HEK293 (cell line): ENCODE measurements around the gene PRF1.
A peak's percentile ranks its signal among the peaks of the same experiment; 100 is the strongest.
"Not testable (repeated sequence)": the region's sequence is repeated elsewhere in the genome, so short reads cannot be mapped to it uniquely, and the experiment has no call there.

ENCODE experiments used
- CTCF ChIA-PET: fragments of 350-600 bp; formaldehyde crosslinking; extraction: SDS; loops from one replicate; lab custom pipeline; 2021; ENCODE audit warnings: antibody characterized with exemption; lab: Yijun Ruan, JAX
- POLR2A ChIA-PET: fragments of 300-600 bp; formaldehyde crosslinking; extraction: SDS; loops from one replicate; lab custom pipeline; 2020; ENCODE audit warnings: antibody characterized with exemption, inconsistent platforms; lab: Yijun Ruan, JAX
- H3K27ac ChIP-seq: fragments of 200-500 bp; sonication (Bioruptor generic); 2 replicates; pipeline ENCODE4 v1.5.1; 2014; ENCODE audit warnings: low read depth, low read length, control low read depth, inconsistent platforms; ENCODE audit errors: extremely low read depth
- H3K36me3 ChIP-seq, 2 experiments: fragments of 200-500 bp in 1 of 2; sonication (Bioruptor generic) in 1 of 2; 1 replicate in 1 of 2; 2 replicates in 1 of 2; pipeline ENCODE4 v1.5.1; 2014 to 2017; ENCODE audit warnings: inconsistent platforms in 2 of 2, low read length in 2 of 2; ENCODE audit not compliant: control insufficient read depth in 2 of 2, insufficient read depth in 1 of 2
- H3K4me1 ChIP-seq: fragments of 200-500 bp; sonication (Bioruptor generic); 2 replicates; pipeline ENCODE4 v1.5.1; 2014; ENCODE audit warnings: mild to moderate bottlenecking, low read length, inconsistent platforms; ENCODE audit not compliant: control insufficient read depth, insufficient read depth
- H3K4me3 ChIP-seq: 2 replicates; pipeline ENCODE4 v1.5.1; 2011; ENCODE audit warnings: low read depth, mild to moderate bottlenecking, control low read depth, low read length, moderate library complexity
- H3K9me3 ChIP-seq: fragments of 200-500 bp; sonication (Bioruptor generic); 2 replicates; pipeline ENCODE4 v1.5.1; 2014; ENCODE audit warnings: low read depth, low read length, inconsistent platforms; ENCODE audit not compliant: control insufficient read depth, insufficient read depth
- GLI4 ChIP-seq: fragments of 450-650 bp; formaldehyde crosslinking; IDR thresholded peaks from 2 replicates; pipeline ENCODE4 v1.5.1; 2016; ENCODE audit warnings: missing biosample characterization, missing genetic modification characterization
- GLIS1 ChIP-seq: fragments of 450-650 bp; formaldehyde crosslinking; IDR thresholded peaks from 2 replicates; pipeline ENCODE4 v1.5.1; 2016; ENCODE audit warnings: missing biosample characterization, missing genetic modification characterization
- HOXC10 ChIP-seq: sonication (generic); formaldehyde crosslinking; IDR thresholded peaks from 2 replicates; pipeline ENCODE4 v1.8.1; 2023; ENCODE audit warnings: mild to moderate bottlenecking, missing genetic modification reagents
- ZBTB21 ChIP-seq: fragments of 450-650 bp; formaldehyde crosslinking; IDR thresholded peaks from 2 replicates; pipeline ENCODE4 v1.5.1; 2017; ENCODE audit warnings: missing biosample characterization, missing genetic modification characterization
- ZIC2 ChIP-seq: fragments of 450-650 bp; formaldehyde crosslinking; IDR thresholded peaks from 2 replicates; pipeline ENCODE4 v1.5.1; 2016; ENCODE audit warnings: missing biosample characterization, missing genetic modification characterization
- ZNF248 ChIP-seq: fragments of 450-650 bp; formaldehyde crosslinking; IDR thresholded peaks from 2 replicates; pipeline ENCODE4 v1.5.1; 2017; ENCODE audit warnings: missing biosample characterization, missing genetic modification characterization
- ZNF37A ChIP-seq: fragments of 450-650 bp; IDR thresholded peaks from 2 replicates; pipeline ENCODE4 v1.5.1; 2018; ENCODE audit warnings: missing biosample characterization, missing genetic modification characterization
- ZNF404 ChIP-seq: fragments of 450-650 bp; formaldehyde crosslinking; IDR thresholded peaks from 2 replicates; pipeline ENCODE4 v1.5.1; 2017; ENCODE audit warnings: missing biosample characterization, missing genetic modification characterization
- ZNF473 ChIP-seq: fragments of 450-650 bp; formaldehyde crosslinking; IDR thresholded peaks from 2 replicates; pipeline ENCODE4 v1.5.1; 2017; ENCODE audit warnings: missing biosample characterization, missing genetic modification characterization
- ZNF544 ChIP-seq: fragments of 450-650 bp; formaldehyde crosslinking; IDR thresholded peaks from 2 replicates; pipeline ENCODE4 v1.5.0; 2017; ENCODE audit warnings: missing biosample characterization, missing genetic modification characterization
- ZNF571 ChIP-seq: fragments of 450-650 bp; formaldehyde crosslinking; IDR thresholded peaks from 2 replicates; pipeline ENCODE4 v1.5.0; 2017; ENCODE audit warnings: missing biosample characterization, missing genetic modification characterization
- ZNF596 ChIP-seq: fragments of 450-650 bp; IDR thresholded peaks from 2 replicates; pipeline ENCODE4 v1.5.0; 2018; ENCODE audit warnings: missing biosample characterization, mild to moderate bottlenecking, missing genetic modification characterization, moderate library complexity
- ZNF658 ChIP-seq: fragments of 450-650 bp; formaldehyde crosslinking; IDR thresholded peaks from 2 replicates; pipeline ENCODE4; 2016; ENCODE audit warnings: missing biosample characterization, missing genetic modification characterization
- TF ChIP-seq, protein P1 (sequence below): IDR thresholded peaks from 2 replicates; pipeline ENCODE4 v1.6.1; 2011; ENCODE audit warnings: mild to moderate bottlenecking, low read depth, low read length, borderline replicate concordance
- TF ChIP-seq, protein P2 (sequence below): fragments of 450-650 bp; formaldehyde crosslinking; conservative IDR thresholded peaks from 2 replicates; pipeline ENCODE4 v1.5.1; 2016; ENCODE audit warnings: low read depth, missing biosample characterization, missing genetic modification characterization
- TF ChIP-seq, protein P3 (sequence below): fragments of 450-650 bp; formaldehyde crosslinking; IDR thresholded peaks from 2 replicates; pipeline ENCODE4 v1.5.1; 2016; ENCODE audit warnings: missing biosample characterization, missing genetic modification characterization
- TF ChIP-seq, protein P4 (sequence below): fragments of 450-650 bp; formaldehyde crosslinking; IDR thresholded peaks from 2 replicates; pipeline ENCODE4 v1.5.1; 2016; ENCODE audit warnings: missing biosample characterization, missing genetic modification characterization

PRF1 gene

DNA sequence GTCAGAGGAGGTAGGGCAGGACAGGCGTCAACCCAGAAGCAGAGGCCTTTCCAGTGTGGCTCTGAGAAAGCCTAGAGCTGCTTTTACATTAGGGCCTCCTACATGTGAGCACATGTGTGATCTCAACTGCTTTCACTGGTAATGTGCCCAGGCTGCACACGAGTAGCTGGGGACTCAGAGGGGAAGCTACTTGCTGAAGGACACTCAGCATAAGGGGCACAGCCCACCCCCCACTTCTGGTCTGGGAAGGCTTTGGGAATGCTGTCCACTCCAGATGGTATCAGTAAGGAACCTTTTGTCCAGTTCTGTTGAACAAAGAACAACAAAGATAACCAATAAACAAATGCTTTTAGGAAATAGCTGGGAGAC, 18.9 kb downstream of the PRF1 start:
- POLR2A ChIA-PET: no interaction called here
- no peak for TF ChIP-seq ZNF544 (tag by site-specific recombination)
- TF ChIP-seq, protein P1, sequence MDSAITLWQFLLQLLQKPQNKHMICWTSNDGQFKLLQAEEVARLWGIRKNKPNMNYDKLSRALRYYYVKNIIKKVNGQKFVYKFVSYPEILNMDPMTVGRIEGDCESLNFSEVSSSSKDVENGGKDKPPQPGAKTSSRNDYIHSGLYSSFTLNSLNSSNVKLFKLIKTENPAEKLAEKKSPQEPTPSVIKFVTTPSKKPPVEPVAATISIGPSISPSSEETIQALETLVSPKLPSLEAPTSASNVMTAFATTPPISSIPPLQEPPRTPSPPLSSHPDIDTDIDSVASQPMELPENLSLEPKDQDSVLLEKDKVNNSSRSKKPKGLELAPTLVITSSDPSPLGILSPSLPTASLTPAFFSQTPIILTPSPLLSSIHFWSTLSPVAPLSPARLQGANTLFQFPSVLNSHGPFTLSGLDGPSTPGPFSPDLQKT: no peak
- no peak for TF ChIP-seq ZNF404 (tag by site-specific recombination)
- TF ChIP-seq ZNF596: no peak
- TF ChIP-seq ZNF658 (tag by site-specific recombination): no peak
- TF ChIP-seq ZBTB21 (tag by site-specific recombination): no peak
- TF ChIP-seq ZNF248: no peak
- TF ChIP-seq, protein P2, sequence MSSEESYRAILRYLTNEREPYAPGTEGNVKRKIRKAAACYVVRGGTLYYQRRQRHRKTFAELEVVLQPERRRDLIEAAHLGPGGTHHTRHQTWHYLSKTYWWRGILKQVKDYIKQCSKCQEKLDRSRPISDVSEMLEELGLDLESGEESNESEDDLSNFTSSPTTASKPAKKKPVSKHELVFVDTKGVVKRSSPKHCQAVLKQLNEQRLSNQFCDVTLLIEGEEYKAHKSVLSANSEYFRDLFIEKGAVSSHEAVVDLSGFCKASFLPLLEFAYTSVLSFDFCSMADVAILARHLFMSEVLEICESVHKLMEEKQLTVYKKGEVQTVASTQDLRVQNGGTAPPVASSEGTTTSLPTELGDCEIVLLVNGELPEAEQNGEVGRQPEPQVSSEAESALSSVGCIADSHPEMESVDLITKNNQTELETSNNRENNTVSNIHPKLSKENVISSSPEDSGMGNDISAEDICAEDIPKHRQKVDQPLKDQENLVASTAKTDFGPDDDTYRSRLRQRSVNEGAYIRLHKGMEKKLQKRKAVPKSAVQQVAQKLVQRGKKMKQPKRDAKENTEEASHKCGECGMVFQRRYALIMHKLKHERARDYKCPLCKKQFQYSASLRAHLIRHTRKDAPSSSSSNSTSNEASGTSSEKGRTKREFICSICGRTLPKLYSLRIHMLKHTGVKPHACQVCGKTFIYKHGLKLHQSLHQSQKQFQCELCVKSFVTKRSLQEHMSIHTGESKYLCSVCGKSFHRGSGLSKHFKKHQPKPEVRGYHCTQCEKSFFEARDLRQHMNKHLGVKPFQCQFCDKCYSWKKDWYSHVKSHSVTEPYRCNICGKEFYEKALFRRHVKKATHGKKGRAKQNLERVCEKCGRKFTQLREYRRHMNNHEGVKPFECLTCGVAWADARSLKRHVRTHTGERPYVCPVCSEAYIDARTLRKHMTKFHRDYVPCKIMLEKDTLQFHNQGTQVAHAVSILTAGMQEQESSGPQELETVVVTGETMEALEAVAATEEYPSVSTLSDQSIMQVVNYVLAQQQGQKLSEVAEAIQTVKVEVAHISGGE (tag by site-specific recombination): no peak
- TF ChIP-seq, protein P3, sequence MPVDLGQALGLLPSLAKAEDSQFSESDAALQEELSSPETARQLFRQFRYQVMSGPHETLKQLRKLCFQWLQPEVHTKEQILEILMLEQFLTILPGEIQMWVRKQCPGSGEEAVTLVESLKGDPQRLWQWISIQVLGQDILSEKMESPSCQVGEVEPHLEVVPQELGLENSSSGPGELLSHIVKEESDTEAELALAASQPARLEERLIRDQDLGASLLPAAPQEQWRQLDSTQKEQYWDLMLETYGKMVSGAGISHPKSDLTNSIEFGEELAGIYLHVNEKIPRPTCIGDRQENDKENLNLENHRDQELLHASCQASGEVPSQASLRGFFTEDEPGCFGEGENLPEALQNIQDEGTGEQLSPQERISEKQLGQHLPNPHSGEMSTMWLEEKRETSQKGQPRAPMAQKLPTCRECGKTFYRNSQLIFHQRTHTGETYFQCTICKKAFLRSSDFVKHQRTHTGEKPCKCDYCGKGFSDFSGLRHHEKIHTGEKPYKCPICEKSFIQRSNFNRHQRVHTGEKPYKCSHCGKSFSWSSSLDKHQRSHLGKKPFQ: no peak
- TF ChIP-seq HOXC10 (CRISPR knock-in tag): no peak
- TF ChIP-seq, protein P4, sequence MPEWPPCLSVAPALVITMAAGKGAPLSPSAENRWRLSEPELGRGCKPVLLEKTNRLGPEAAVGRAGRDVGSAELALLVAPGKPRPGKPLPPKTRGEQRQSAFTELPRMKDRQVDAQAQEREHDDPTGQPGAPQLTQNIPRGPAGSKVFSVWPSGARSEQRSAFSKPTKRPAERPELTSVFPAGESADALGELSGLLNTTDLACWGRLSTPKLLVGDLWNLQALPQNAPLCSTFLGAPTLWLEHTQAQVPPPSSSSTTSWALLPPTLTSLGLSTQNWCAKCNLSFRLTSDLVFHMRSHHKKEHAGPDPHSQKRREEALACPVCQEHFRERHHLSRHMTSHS (tag by site-specific recombination): no peak
- TF ChIP-seq ZNF37A (tag by site-specific recombination): no peak
- no peak for TF ChIP-seq GLI4 (tag by site-specific recombination)
- CTCF ChIA-PET: interaction anchor here (0.6 to 1.5 kb wide), 3 partner anchors 9 to 176 kb away, joined by 3 to 6 read pairs (median 3); no protein-coding TSS in a partner anchor
- Histone ChIP-seq H3K4me1 (peaks cover 13% of the 10 kb centered on the region), H3K36me3 (no peaks in the 10 kb centered on the region), H3K4me3 (no peak overlapping the region), H3K27ac (no peak overlapping the region), H3K9me3 (no peaks in the 10 kb centered on the region)

DNA sequence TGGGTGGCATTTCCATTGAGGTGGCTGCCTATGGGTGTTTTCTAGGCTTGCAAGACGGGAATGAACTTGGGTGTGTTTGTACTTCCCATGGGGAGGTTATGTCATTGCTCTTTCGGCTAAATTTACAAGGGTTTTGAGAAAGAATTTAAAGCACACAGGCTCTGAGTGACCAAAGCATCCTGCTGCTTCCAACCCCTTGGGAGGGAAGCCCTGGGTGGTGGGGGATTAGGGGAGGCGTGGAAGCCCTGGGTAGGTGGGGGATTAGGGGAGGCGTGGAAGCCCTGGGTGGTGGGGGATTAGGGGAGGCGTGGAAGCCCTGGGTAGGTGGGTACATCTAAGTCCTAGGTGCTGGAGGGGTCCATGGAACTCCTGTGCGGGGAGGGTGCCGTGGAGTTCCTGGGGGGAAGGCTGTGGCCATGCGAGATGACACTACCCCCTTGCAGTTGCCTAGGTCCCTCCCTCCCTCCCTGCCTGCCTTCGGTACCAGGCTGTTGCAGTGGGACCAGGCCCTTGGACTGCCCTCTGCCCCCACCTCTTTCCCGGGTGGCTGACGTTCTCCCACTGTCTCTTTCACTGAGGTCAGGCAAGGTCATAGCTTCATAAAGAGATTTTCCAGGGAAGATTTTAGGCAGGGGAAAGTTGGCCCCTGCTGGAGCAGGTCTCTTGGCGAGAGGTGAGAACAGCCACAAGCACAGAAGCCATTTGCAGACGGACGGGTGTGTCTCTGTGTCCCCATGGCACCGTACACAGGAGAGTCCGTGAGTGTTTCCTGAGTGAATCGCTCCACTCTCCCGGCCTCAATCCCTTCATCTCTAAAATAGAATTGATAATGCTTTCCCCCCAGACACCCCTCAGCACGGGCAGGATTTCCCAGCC, 19.5 kb downstream of the PRF1 start:
- H3K27ac ChIP-seq: no peak overlapping the region
- peaks cover 17% of the 10 kb centered on the region for H3K4me1 ChIP-seq
- peak; percentile 73 for TF ChIP-seq ZIC2 (tag by site-specific recombination)
- TF ChIP-seq ZNF571: no peak
- peak; percentile 90 for TF ChIP-seq GLIS1 (tag by site-specific recombination)
- TF ChIP-seq ZNF473: no peak
- ChIA-PET CTCF (interaction anchor here (0.6 to 0.7 kb wide), 5 partner anchors 10 to 199 kb away, joined by 3 to 5 read pairs (median 4); no protein-coding TSS in a partner anchor), POLR2A (no interaction called here)
- H3K9me3 ChIP-seq: no peaks in the 10 kb centered on the region
- no peaks in the 10 kb centered on the region for H3K36me3 ChIP-seq
- H3K4me3 ChIP-seq: no peak overlapping the region

DNA sequence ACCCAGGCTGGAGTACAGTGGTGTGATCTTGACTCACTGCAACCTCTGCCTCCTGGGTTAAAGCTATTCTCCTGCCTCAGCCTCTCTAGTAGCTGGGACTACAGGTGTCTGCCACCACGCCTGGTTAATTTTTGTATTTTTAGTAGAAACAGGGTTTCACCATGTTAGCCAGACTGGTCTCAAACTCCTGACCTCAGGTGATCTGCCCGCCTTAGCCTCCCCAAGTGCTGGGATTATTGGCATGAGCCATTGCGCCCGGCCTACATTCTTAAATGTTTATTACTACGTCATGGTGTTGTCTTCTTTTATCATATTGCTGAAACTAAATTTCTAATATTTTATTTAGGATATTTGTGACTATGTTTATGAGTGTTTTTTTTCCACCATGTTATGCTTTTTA, 21.4 kb downstream of the PRF1 start:
- H3K36me3 ChIP-seq, POLR2A ChIA-PET, H3K4me3 ChIP-seq, H3K27ac ChIP-seq, H3K9me3 ChIP-seq: not testable (repeated sequence)
- peaks cover 20% of the 10 kb centered on the region for H3K4me1 ChIP-seq
- CTCF ChIA-PET: interaction anchor here (0.6 kb wide), 1 partner anchor 24 kb away, joined by 4 read pairs; no protein-coding TSS in a partner anchor
